H1 (cell line): ENCODE data around the gene SCAMP2. TPM values are rescaled to one million over a fixed set of nuclear protein-coding genes. Genes with fewer than 3 reads are reported as not detected.

Source experiments
- CTCF ChIA-PET: fragments of 300-600 bp; sonication (Branson Sonifier 250); formaldehyde crosslinking; loops from one replicate; lab custom pipeline; 2021; ENCODE audit not compliant: partially characterized antibody; lab: Charles Lee
- POLR2A ChIA-PET: fragments of 300-600 bp; sonication (Branson Sonifier 250); formaldehyde crosslinking; loops from one replicate; lab custom pipeline; 2021; ENCODE audit warnings: inconsistent platforms; ENCODE audit not compliant: partially characterized antibody; lab: Charles Lee
- DNase-seq, 2 experiments: peaks; one replicate each; pipeline versions ENCODE4 v3.0.0 to v3.0.0-alpha.2; 2010 to 2022; ENCODE audit warnings: low spot score in 2 of 2, low read depth in 1 of 2, mixed read lengths in 1 of 2
- FAIRE-seq: peaks from 2 replicates; lab custom pipeline; 2011; peaks lifted over from hg19 to GRCh38; lab: Jason Lieb, UNC
- H2AFZ ChIP-seq: 2 replicates; pipeline ENCODE4 v1.8.1; 2012; ENCODE audit warnings: low read length, inconsistent platforms
- H2AK5ac ChIP-seq: 2 replicates; pipeline ENCODE4 v1.6.1; 2013; ENCODE audit warnings: low read depth, low read length
- H2BK120ac ChIP-seq: replicated peaks from 2 replicates; pipeline ENCODE3; 2013; ENCODE audit warnings: low read depth, low read length, inconsistent platforms
- H2BK12ac ChIP-seq: 2 replicates; pipeline ENCODE4 v1.6.1; 2013; ENCODE audit warnings: low read depth, low read length
- H2BK15ac ChIP-seq: 2 replicates; pipeline ENCODE4 v1.6.1; 2013; ENCODE audit warnings: low read length
- H2BK20ac ChIP-seq: 2 replicates; pipeline ENCODE4 v1.6.1; 2013; ENCODE audit warnings: low read length
- H2BK5ac ChIP-seq: 2 replicates; pipeline ENCODE4 v1.6.1; 2013; ENCODE audit warnings: low read depth, low read length
- H3K14ac ChIP-seq: 2 replicates; pipeline ENCODE4 v1.6.1; 2013; ENCODE audit warnings: inconsistent platforms; ENCODE audit not compliant: insufficient read length
- H3K18ac ChIP-seq: 2 replicates; pipeline ENCODE4 v1.6.1; 2013; ENCODE audit warnings: low read length; ENCODE audit errors: extremely low read depth
- H3K23ac ChIP-seq: 2 replicates; pipeline ENCODE4 v1.6.1; 2013; ENCODE audit warnings: inconsistent platforms; ENCODE audit not compliant: insufficient read length
- H3K23me2 ChIP-seq: 2 replicates; pipeline ENCODE4 v1.6.1; 2013; ENCODE audit warnings: low read depth, low read length
- H3K27ac ChIP-seq: 2 replicates; pipeline ENCODE4 v1.6.1; 2011; ENCODE audit warnings: low read depth, low read length, inconsistent platforms
- H3K27me3 ChIP-seq, 4 experiments: replicated peaks in 1 of 4; 1 replicate in 1 of 4; 2 replicates in 3 of 4; pipeline versions ENCODE4 v1.6.1 to v1.8.1; 2011 to 2013; ENCODE audit warnings: low read length in 3 of 4, mild to moderate bottlenecking in 3 of 4, inconsistent platforms in 2 of 4, mixed read lengths in 2 of 4, moderate library complexity in 1 of 4; ENCODE audit not compliant: control insufficient read depth in 3 of 4, insufficient read depth in 3 of 4; ENCODE audit errors: extremely low read depth in 1 of 4
- H3K36me3 ChIP-seq, 4 experiments: 2 replicates each; pipeline versions ENCODE4 v1.6.1 to v1.8.1; 2011 to 2013; ENCODE audit warnings: mild to moderate bottlenecking in 4 of 4, low read length in 3 of 4, moderate library complexity in 2 of 4, control low read depth in 1 of 4, inconsistent platforms in 1 of 4; ENCODE audit not compliant: insufficient read depth in 4 of 4, control insufficient read depth in 2 of 4
- H3K4ac ChIP-seq: replicated peaks from 2 replicates; pipeline ENCODE3; 2013; ENCODE audit warnings: low read length, low read depth, mixed read lengths, inconsistent platforms; ENCODE audit not compliant: insufficient read length
- H3K4me1 ChIP-seq, 4 experiments: replicated peaks in 1 of 4; 1 replicate in 1 of 4; 2 replicates in 3 of 4; pipeline versions ENCODE4 v1.6.1 to v1.8.1; 2011 to 2013; ENCODE audit warnings: low read length in 3 of 4, inconsistent platforms in 2 of 4, mixed read lengths in 1 of 4; ENCODE audit not compliant: insufficient read depth in 4 of 4, control insufficient read depth in 3 of 4
- H3K4me2 ChIP-seq, 2 experiments: 2 replicates each; pipeline versions ENCODE4 v1.6.1 to v1.8.1; 2011 to 2013; ENCODE audit warnings: low read depth in 2 of 2, low read length in 2 of 2, control low read depth in 1 of 2, inconsistent platforms in 1 of 2, mild to moderate bottlenecking in 1 of 2; ENCODE audit not compliant: insufficient read depth in 1 of 2
- H3K4me3 ChIP-seq, 4 experiments: fragments of 200-600, 300-600 bp in 1 of 4; sonication (generic), shearing (Covaris generic), sonication (Bioruptor Twin) in 1 of 4; 2 replicates each; pipeline versions ENCODE4 v1.5.1 to v1.8.1; 2011 to 2016; ENCODE audit warnings: low read length in 4 of 4, low read depth in 3 of 4, control low read depth in 2 of 4, inconsistent platforms in 2 of 4, mild to moderate bottlenecking in 2 of 4, mixed read lengths in 1 of 4, moderate library complexity in 1 of 4; ENCODE audit not compliant: insufficient read depth in 2 of 4; ENCODE audit errors: extremely low read depth in 1 of 4
- H3K56ac ChIP-seq: replicated peaks from 2 replicates; pipeline ENCODE3; 2013; ENCODE audit warnings: low read depth, mild to moderate bottlenecking, mixed read lengths, low read length, inconsistent platforms; ENCODE audit not compliant: insufficient read length
- H3K79me1 ChIP-seq: 2 replicates; pipeline ENCODE4 v1.6.1; 2013; ENCODE audit warnings: low read depth, low read length, control low read depth
- H3K79me2 ChIP-seq, 2 experiments: 2 replicates each; pipeline versions ENCODE4 v1.6.1 to v1.8.1; 2012 to 2013; ENCODE audit warnings: low read length in 2 of 2, mild to moderate bottlenecking in 2 of 2, inconsistent platforms in 1 of 2; ENCODE audit not compliant: insufficient read depth in 2 of 2, control insufficient read depth in 1 of 2
- H3K9ac ChIP-seq, 4 experiments: replicated peaks in 1 of 4; 1 replicate in 1 of 4; 2 replicates in 3 of 4; pipeline versions ENCODE4 v1.6.1 to v1.8.1; 2011 to 2013; ENCODE audit warnings: low read depth in 3 of 4, low read length in 3 of 4, control low read depth in 2 of 4, mild to moderate bottlenecking in 2 of 4, moderate library complexity in 2 of 4, inconsistent platforms in 1 of 4; ENCODE audit errors: extremely low read depth in 1 of 4
- H3K9me3 ChIP-seq, 2 experiments: 2 replicates each; pipeline versions ENCODE4 v1.6.1 to v1.8.1; 2012 to 2013; ENCODE audit warnings: mild to moderate bottlenecking in 2 of 2, moderate library complexity in 2 of 2, control low read depth in 1 of 2, inconsistent platforms in 1 of 2, low read depth in 1 of 2, low read length in 1 of 2, mixed read lengths in 1 of 2; ENCODE audit not compliant: insufficient read depth in 2 of 2
- H4K20me1 ChIP-seq, 2 experiments: replicated peaks in 1 of 2; 2 replicates each; pipeline versions ENCODE3 to v1.8.1; 2011 to 2013; ENCODE audit warnings: inconsistent platforms in 2 of 2, low read length in 2 of 2, mild to moderate bottlenecking in 1 of 2; ENCODE audit not compliant: insufficient read depth in 2 of 2, control insufficient read depth in 1 of 2
- H4K5ac ChIP-seq: 2 replicates; pipeline ENCODE4 v1.6.1; 2013; ENCODE audit warnings: low read length, low read depth, mixed read lengths, inconsistent platforms; ENCODE audit not compliant: insufficient read length
- H4K8ac ChIP-seq: 2 replicates; pipeline ENCODE4 v1.8.0; 2013; ENCODE audit warnings: mild to moderate bottlenecking, moderate library complexity, low read length, inconsistent platforms; ENCODE audit not compliant: insufficient read depth; ENCODE audit errors: extremely low read depth
- H4K91ac ChIP-seq: replicated peaks from 2 replicates; pipeline ENCODE3; 2013; ENCODE audit warnings: low read length, mixed read lengths, inconsistent platforms; ENCODE audit not compliant: insufficient read length
- GABPA ChIP-seq: IDR thresholded peaks from 2 replicates; pipeline ENCODE4 v1.6.1; 2011; ENCODE audit warnings: mild to moderate bottlenecking, low read length, moderate library complexity, borderline replicate concordance; ENCODE audit not compliant: insufficient read depth
- GTF2F1 ChIP-seq: IDR thresholded peaks from 2 replicates; pipeline ENCODE4 v1.6.1; 2012; ENCODE audit warnings: low read depth, low read length, improper control_type of control experiment, borderline replicate concordance
- HDAC6 ChIP-seq: IDR thresholded peaks from one replicate; pipeline ENCODE4 v1.7.1; 2012; ENCODE audit warnings: low read depth, mild to moderate bottlenecking, inconsistent platforms, low read length, moderate library complexity
- MAFK ChIP-seq: IDR thresholded peaks from 2 replicates; pipeline ENCODE4 v1.6.1; 2012; ENCODE audit warnings: low read depth, mild to moderate bottlenecking, improper control_type of control experiment, low read length
- SAP30 ChIP-seq: fragments of 300-600 bp; sonication (generic); IDR thresholded peaks from 2 replicates; pipeline ENCODE4 v1.7.1; 2012; ENCODE audit warnings: low read length, moderate library complexity, mild to moderate bottlenecking, inconsistent platforms; ENCODE audit not compliant: insufficient read depth, insufficient replicate concordance
- TAF7 ChIP-seq: optimal IDR thresholded peaks from 2 replicates; pipeline ENCODE3; 2011; ENCODE audit warnings: low read depth, mild to moderate bottlenecking, inconsistent platforms, low read length, moderate library complexity, borderline replicate concordance
- YY1 ChIP-seq: IDR thresholded peaks from 2 replicates; pipeline ENCODE4 v1.6.1; 2011; ENCODE audit warnings: low read depth, mild to moderate bottlenecking, low read length
- WGBS, 2 experiments: shearing (Covaris generic) in 1 of 2; methylation state at CpG; one replicate each; pipeline versions ENCODE4 v1.1.6 to v1.1.7; 2013 to 2015; ENCODE audit warnings: low lambda C conversion rate in 2 of 2, mixed read lengths in 2 of 2, inconsistent platforms in 1 of 2, low coverage in 1 of 2, missing lambda C conversion rate in 1 of 2; ENCODE audit not compliant: insufficient replicate concordance in 2 of 2, insufficient coverage in 1 of 2, insufficient read length in 1 of 2; ENCODE audit errors: extremely low coverage in 1 of 2, missing lambda C conversion rate in 1 of 2; 5-methylcytosine and 5-hydroxymethylcytosine counted together
- polyA plus RNA-seq, 7 experiments: library from polyadenylated mRNA; depleted of rRNA in 3 of 7; stranded (reverse) in 5 of 7; unstranded in 2 of 7; fragments of >200 nt in 5 of 7; fragments of 200-250 nt in 2 of 7; gene quantifications; 1 replicate in 5 of 7; 2 replicates in 1 of 7; 4 replicates in 1 of 7; pipeline versions ENCODE4 v1.2.1 to v1.2.3, GENCODE V29; 2011 to 2013; ENCODE audit warnings: missing spikeins in 2 of 7, mixed read lengths in 2 of 7
- total RNA-seq: library from RNA; stranded (reverse); fragmentation: NEBNext Ultra II Directional; extraction: Animal tissue kit (Norgen Biotek cat#: 25700); gene quantifications from 2 replicates; pipeline ENCODE4 v1.2.1, GENCODE V29; 2021
- TF ChIP-seq, protein P1 (sequence below), 3 experiments: IDR thresholded peaks; 1 replicate in 2 of 3; 2 replicates in 1 of 3; pipeline versions ENCODE4 v1.5.1 to v1.6.1; 2011; ENCODE audit warnings: low read length in 3 of 3, mild to moderate bottlenecking in 3 of 3, inconsistent platforms in 2 of 3, low read depth in 1 of 3, moderate library complexity in 1 of 3; ENCODE audit not compliant: insufficient read depth in 1 of 3; ENCODE audit errors: control extremely low read depth in 1 of 3
- TF ChIP-seq, protein P2 (sequence below): IDR thresholded peaks from 2 replicates; pipeline ENCODE4 v1.6.1; 2011; ENCODE audit warnings: low read depth, mild to moderate bottlenecking, low read length; ENCODE audit not compliant: insufficient read depth

The SCAMP2 gene
- total and polyA plus RNA-seq, 2 of the 8 experiments (the other 6 are each of a cell fraction or from before 2014, with no cell fraction given): 41.7 to 131 TPM

- Histone ChIP-seq H3K56ac (no peak overlapping the region), H2BK20ac (no peak overlapping the region), H4K5ac (no peak overlapping the region), H2AFZ (no peak overlapping the region), H2BK120ac (no peak overlapping the region), H3K27ac (no peak overlapping the region), H3K18ac (no peak overlapping the region), H3K14ac (no peak overlapping the region), H3K4ac (no peak overlapping the region), H3K9ac (no peak overlapping the region), H3K79me2 (peaks cover 0 to 4% of the 10 kb centered on the region in 2 experiments; a peak in 1 of 4 replicates), H2BK12ac (no peak overlapping the region), H3K4me3 (no peak overlapping the region), H3K23ac (no peak overlapping the region), H4K20me1 (peaks cover 0 to 9% of the 10 kb centered on the region in 2 experiments), H2BK5ac (no peak overlapping the region), H3K23me2 (no peaks in the 10 kb centered on the region), H3K4me2 (no peak overlapping the region), H2AK5ac (no peak overlapping the region), H3K9me3 (no peaks in the 10 kb centered on the region), H2BK15ac (no peak overlapping the region), H4K8ac (no peak overlapping the region), H3K36me3 (peaks cover 2 to 13% (median 10%) of the 10 kb centered on the region in 4 experiments; a peak in 6 of 8 replicates), H4K91ac (no peak overlapping the region), H3K27me3 (no peaks in the 10 kb centered on the region), H3K79me1 (peaks cover 6% of the 10 kb centered on the region), H3K4me1 (peaks cover 0 to 1% (median 0%) of the 10 kb centered on the region in 4 experiments; a peak in 1 of 7 replicates)
- WGBS, 2 experiments: 95% methylated on average over 1 of the region's 1 CpG; no CpG with 5 or more reads in 1 of the 2 experiments
- CTCF ChIA-PET: interaction anchor here (0.6 to 4.9 kb wide), 7 partner anchors 12 to 1052 kb away, joined by 3 to 24 read pairs (median 4); partner anchors contain the start of gene ULK3
- POLR2A ChIA-PET: interaction anchor here (2.0 to 2.3 kb wide), 2 partner anchors 14 to 50 kb away, joined by 4 to 6 read pairs; partner anchors contain the start of genes FAM219B and ULK3
- FAIRE-seq (no peak), DNase-seq (no peak)
- no peak for TF ChIP-seq GTF2F1
- TF ChIP-seq SAP30: no peak
- TF ChIP-seq TAF7: no peak
- no peak for TF ChIP-seq GABPA
- TF ChIP-seq MAFK: no peak
- TF ChIP-seq, protein P1, sequence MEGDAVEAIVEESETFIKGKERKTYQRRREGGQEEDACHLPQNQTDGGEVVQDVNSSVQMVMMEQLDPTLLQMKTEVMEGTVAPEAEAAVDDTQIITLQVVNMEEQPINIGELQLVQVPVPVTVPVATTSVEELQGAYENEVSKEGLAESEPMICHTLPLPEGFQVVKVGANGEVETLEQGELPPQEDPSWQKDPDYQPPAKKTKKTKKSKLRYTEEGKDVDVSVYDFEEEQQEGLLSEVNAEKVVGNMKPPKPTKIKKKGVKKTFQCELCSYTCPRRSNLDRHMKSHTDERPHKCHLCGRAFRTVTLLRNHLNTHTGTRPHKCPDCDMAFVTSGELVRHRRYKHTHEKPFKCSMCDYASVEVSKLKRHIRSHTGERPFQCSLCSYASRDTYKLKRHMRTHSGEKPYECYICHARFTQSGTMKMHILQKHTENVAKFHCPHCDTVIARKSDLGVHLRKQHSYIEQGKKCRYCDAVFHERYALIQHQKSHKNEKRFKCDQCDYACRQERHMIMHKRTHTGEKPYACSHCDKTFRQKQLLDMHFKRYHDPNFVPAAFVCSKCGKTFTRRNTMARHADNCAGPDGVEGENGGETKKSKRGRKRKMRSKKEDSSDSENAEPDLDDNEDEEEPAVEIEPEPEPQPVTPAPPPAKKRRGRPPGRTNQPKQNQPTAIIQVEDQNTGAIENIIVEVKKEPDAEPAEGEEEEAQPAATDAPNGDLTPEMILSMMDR (IDR thresholded peaks at IDR 0.05; ENCODE audit: control extremely low read depth in 1 of 3, insufficient read depth in 1 of 3, low read depth in 1 of 3, low read length in 3 of 3): no peak
- TF ChIP-seq, protein P2, sequence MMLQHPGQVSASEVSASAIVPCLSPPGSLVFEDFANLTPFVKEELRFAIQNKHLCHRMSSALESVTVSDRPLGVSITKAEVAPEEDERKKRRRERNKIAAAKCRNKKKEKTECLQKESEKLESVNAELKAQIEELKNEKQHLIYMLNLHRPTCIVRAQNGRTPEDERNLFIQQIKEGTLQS: no peak
- no peak for TF ChIP-seq HDAC6
- no peak for TF ChIP-seq YY1
Observed at GRCh38 chr15:74856537-74856936, 16.6 kb downstream of the SCAMP2 start.
